SK-N-SH (cell line): Measurements from ENCODE around the gene ATP13A3. TPM values are rescaled to one million over a fixed set of nuclear protein-coding genes. Genes with fewer than 3 reads are reported as not detected.

Experiments
- CTCF ChIA-PET: fragments of 300-600, 350-600 bp; formaldehyde crosslinking; extraction: SDS; loops from one replicate; lab custom pipeline; 2021; lab: Yijun Ruan, JAX
- POLR2A ChIA-PET: fragments of 350-600 bp; sonication (Branson Sonifier 250); formaldehyde crosslinking; extraction: SDS; loops from one replicate; lab custom pipeline; 2020; ENCODE audit warnings: antibody characterized with exemption, inconsistent platforms; lab: Yijun Ruan, JAX
- DNase-seq: peaks from one replicate; pipeline ENCODE4 v3.0.0; 2012
- H2AFZ ChIP-seq: fragments of 200-600 bp; sonication (generic); 2 replicates; pipeline ENCODE4 v1.8.1; 2016; ENCODE audit warnings: antibody characterized with exemption, mild to moderate bottlenecking, low read depth
- H3F3A ChIP-seq: fragments of 200-600 bp; sonication (generic); replicated peaks from 2 replicates; pipeline ENCODE3; 2016; ENCODE audit warnings: antibody characterized with exemption, mild to moderate bottlenecking; ENCODE audit not compliant: insufficient read depth
- H3K27ac ChIP-seq, 2 experiments: fragments of 200-500 bp in 1 of 2; fragments of 200-600 bp in 1 of 2; sonication (Bioruptor generic) in 1 of 2; sonication (generic), shearing (Covaris generic) in 1 of 2; 2 replicates each; pipeline versions ENCODE4 v1.5.1 to v1.6.1; 2014 to 2016; ENCODE audit warnings: low read depth in 2 of 2, inconsistent platforms in 1 of 2, low read length in 1 of 2, mild to moderate bottlenecking in 1 of 2, mixed read lengths in 1 of 2
- H3K27me3 ChIP-seq: fragments of 200-600 bp; sonication (generic), shearing (Covaris generic); 2 replicates; pipeline ENCODE4 v1.6.1; 2016; ENCODE audit warnings: mixed run types; ENCODE audit not compliant: insufficient read depth
- H3K36me3 ChIP-seq, 2 experiments: fragments of 200-500 bp in 1 of 2; fragments of 200-600 bp in 1 of 2; sonication (Bioruptor generic) in 1 of 2; sonication (generic) in 1 of 2; replicated peaks in 1 of 2; 2 replicates each; pipeline versions ENCODE3 to v1.5.1; 2014 to 2016; ENCODE audit warnings: low read length in 1 of 2, mild to moderate bottlenecking in 1 of 2; ENCODE audit not compliant: insufficient read depth in 2 of 2, control insufficient read depth in 1 of 2
- H3K4me1 ChIP-seq, 2 experiments: fragments of 200-500 bp in 1 of 2; fragments of 200-600 bp in 1 of 2; sonication (Bioruptor generic) in 1 of 2; sonication (generic), shearing (Covaris generic) in 1 of 2; 2 replicates each; pipeline versions ENCODE4 v1.5.1 to v1.6.1; 2014 to 2016; ENCODE audit warnings: low read depth in 1 of 2, low read length in 1 of 2, mixed run types in 1 of 2; ENCODE audit not compliant: insufficient read depth in 2 of 2, control insufficient read depth in 1 of 2
- H3K4me2 ChIP-seq: fragments of 200-600 bp; sonication (generic), shearing (Covaris generic); 2 replicates; pipeline ENCODE4 v1.6.1; 2017; ENCODE audit warnings: mixed run types
- H3K4me3 ChIP-seq, 2 experiments: fragments of 200-500 bp in 1 of 2; fragments of 200-600 bp in 1 of 2; sonication (Bioruptor generic) in 1 of 2; sonication (generic), shearing (Covaris generic) in 1 of 2; 2 replicates each; pipeline versions ENCODE4 v1.5.1 to v1.8.1; 2014 to 2016; ENCODE audit warnings: low read depth in 2 of 2, inconsistent platforms in 1 of 2, low read length in 1 of 2, mild to moderate bottlenecking in 1 of 2, mixed read lengths in 1 of 2, moderate library complexity in 1 of 2
- H3K79me2 ChIP-seq: fragments of 200-600 bp; sonication (generic); 2 replicates; pipeline ENCODE4 v1.8.1; 2017; ENCODE audit warnings: mild to moderate bottlenecking; ENCODE audit not compliant: insufficient read depth
- H3K9ac ChIP-seq: fragments of 200-600 bp; sonication (generic); 2 replicates; pipeline ENCODE4 v1.6.1; 2017; ENCODE audit warnings: mixed run types
- H3K9me2 ChIP-seq: fragments of 200-600 bp; sonication (generic); 2 replicates; pipeline ENCODE4 v1.6.1; 2017; ENCODE audit warnings: mixed run types
- H3K9me3 ChIP-seq: fragments of 200-600 bp; sonication (generic); 2 replicates; pipeline ENCODE4 v1.6.1; 2017; ENCODE audit warnings: mixed run types, mild to moderate bottlenecking, moderate library complexity
- H4K20me1 ChIP-seq: fragments of 200-600 bp; sonication (generic); 2 replicates; pipeline ENCODE4 v1.6.1; 2017; ENCODE audit warnings: mild to moderate bottlenecking, mixed run types; ENCODE audit not compliant: insufficient read depth
- CHD2 ChIP-seq: fragments of 150-350 bp; IDR thresholded peaks from 2 replicates; pipeline ENCODE4 v1.6.1; 2018; ENCODE audit warnings: low read length; ENCODE audit not compliant: partially characterized antibody
- EP300 ChIP-seq, 2 experiments: IDR thresholded peaks; 2 replicates each; pipeline versions ENCODE4 v1.4.0 to v1.6.1; 2012; ENCODE audit warnings: borderline replicate concordance in 1 of 2, low read depth in 1 of 2, low read length in 1 of 2
- FOSL2 ChIP-seq: IDR thresholded peaks from 2 replicates; pipeline ENCODE4 v1.4.0; 2012; ENCODE audit warnings: low read depth, mild to moderate bottlenecking, moderate library complexity, borderline replicate concordance
- FOXJ3 ChIP-seq: sonication (generic); formaldehyde crosslinking; IDR thresholded peaks from 2 replicates; pipeline ENCODE4 v1.5.1; 2020; ENCODE audit warnings: mild to moderate bottlenecking, missing genetic modification reagents
- GATA2 ChIP-seq: sonication (generic); formaldehyde crosslinking; IDR thresholded peaks from 2 replicates; pipeline ENCODE4 v1.5.0; 2020; ENCODE audit warnings: mild to moderate bottlenecking, missing genetic modification reagents
- JUND ChIP-seq: IDR thresholded peaks from 2 replicates; pipeline ENCODE4 v1.4.0; 2012
- MEF2A ChIP-seq: IDR thresholded peaks from 2 replicates; pipeline ENCODE4 v1.4.0; 2012; ENCODE audit warnings: low read depth, borderline replicate concordance
- MXI1 ChIP-seq: IDR thresholded peaks from 2 replicates; pipeline ENCODE4 v1.6.1; 2012; ENCODE audit warnings: mild to moderate bottlenecking, low read depth, low read length, improper control_type of control experiment
- POLR2AphosphoS5 ChIP-seq: IDR thresholded peaks from 2 replicates; pipeline ENCODE4 v1.6.1; 2012; ENCODE audit warnings: low read depth, low read length
- RAD21 ChIP-seq: IDR thresholded peaks from 2 replicates; pipeline ENCODE4 v1.6.1; 2012; ENCODE audit warnings: mild to moderate bottlenecking, low read length
- RFX5 ChIP-seq: IDR thresholded peaks from 2 replicates; pipeline ENCODE4 v1.6.1; 2012; ENCODE audit warnings: mild to moderate bottlenecking, improper control_type of control experiment, low read length
- SIN3A ChIP-seq: IDR thresholded peaks from 2 replicates; pipeline ENCODE4 v1.6.1; 2012; ENCODE audit warnings: low read depth, mild to moderate bottlenecking, low read length, moderate library complexity, borderline replicate concordance
- TEAD4 ChIP-seq: IDR thresholded peaks from 2 replicates; pipeline ENCODE4 v1.4.0; 2012; ENCODE audit warnings: mild to moderate bottlenecking, borderline replicate concordance; ENCODE audit not compliant: insufficient read depth
- YY1 ChIP-seq: IDR thresholded peaks from 2 replicates; pipeline ENCODE4 v1.4.0; 2012; ENCODE audit warnings: low read depth, mild to moderate bottlenecking
- WGBS: methylation state at CpG from one replicate; pipeline ENCODE4 v1.1.6; 2017; ENCODE audit warnings: low lambda C conversion rate; 5-methylcytosine and 5-hydroxymethylcytosine counted together
- polyA plus RNA-seq, 3 experiments: library from polyadenylated mRNA; depleted of rRNA; stranded (reverse); fragments of >200 nt; gene quantifications; 2 replicates each; pipeline ENCODE4 v1.2.3, GENCODE V29; 2012
- TF ChIP-seq, protein P1 (sequence below): IDR thresholded peaks from 2 replicates; pipeline ENCODE4 v1.4.0; 2012; ENCODE audit warnings: low read depth
- TF ChIP-seq, protein P2 (sequence below): IDR thresholded peaks from 2 replicates; pipeline ENCODE4 v1.6.1; 2012; ENCODE audit warnings: mild to moderate bottlenecking, low read depth, low read length, moderate library complexity
- TF ChIP-seq, protein P3 (sequence below): IDR thresholded peaks from 2 replicates; pipeline ENCODE4 v1.4.0; 2012; ENCODE audit warnings: low read depth, borderline replicate concordance
- TF ChIP-seq, protein P4 (sequence below): fragments of 150-350 bp; IDR thresholded peaks from 2 replicates; pipeline ENCODE4 v1.6.1; 2016; ENCODE audit warnings: mild to moderate bottlenecking, low read depth, low read length
- TF ChIP-seq, protein P5 (sequence below): fragments of 200-600 bp; sonication (generic); IDR thresholded peaks from 2 replicates; pipeline ENCODE4 v1.6.1; 2017; ENCODE audit warnings: antibody characterized with exemption, mild to moderate bottlenecking, moderate library complexity

The ATP13A3 gene
- polyA plus RNA-seq, 1 of the 3 experiments (the other 2 are of a cell fraction), result 48.2 TPM

DNA sequence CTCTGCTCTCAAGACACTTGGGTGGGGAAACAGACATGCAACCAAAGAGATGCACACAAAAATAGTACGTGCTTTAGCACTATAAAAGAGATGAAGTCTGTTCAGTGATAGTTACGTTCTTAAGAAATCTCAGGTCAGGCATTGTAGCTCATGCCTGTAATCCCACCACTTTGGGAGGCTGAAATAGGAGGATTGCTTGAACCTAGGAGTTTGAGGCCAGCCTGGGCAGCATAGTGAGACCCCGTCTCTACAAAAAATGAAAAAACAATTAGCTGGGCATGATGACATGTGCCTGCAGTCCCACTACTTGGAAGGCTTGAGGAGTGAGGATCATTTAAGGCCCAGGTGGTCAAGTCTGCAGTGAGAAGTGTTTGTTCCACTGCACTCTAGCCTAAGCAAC lies 52.3 kb downstream of the ATP13A3 start:
- ChIA-PET POLR2A (no interaction called here), CTCF (interaction anchor here (1.2 kb wide), 1 partner anchor 12 kb away, joined by 4 read pairs; no protein-coding TSS in a partner anchor)
- 74% methylated on average over 3 of the region's 3 CpGs for WGBS
- DNase-seq, result no peak
- Histone ChIP-seq H3K27ac (no peak overlapping the region), H3K4me3 (no peak overlapping the region), H2AFZ (no peak overlapping the region), H3K79me2 (peaks cover 59% of the 10 kb centered on the region; the same call in 1 of the 2 replicates), H3K27me3 (no peaks in the 10 kb centered on the region), H3K9me2 (no peaks in the 10 kb centered on the region), H3K9me3 (no peaks in the 10 kb centered on the region), H3K9ac (no peak overlapping the region), H3K4me1 (peaks cover 0 to 3% of the 10 kb centered on the region in 2 experiments; a peak in 2 of 4 replicates), H3K36me3 (peaks cover 91% of the 10 kb centered on the region in 2 experiments), H3F3A (peaks cover 43% of the 10 kb centered on the region), H4K20me1 (no peaks in the 10 kb centered on the region), H3K4me2 (no peak overlapping the region)
- TF ChIP-seq MXI1 (no peak), FOSL2 (no peak), CHD2 (no peak), RFX5 (no peak), RAD21 (no peak), YY1 (no peak), POLR2AphosphoS5 (no peak), EP300 (IDR thresholded peaks at IDR 0.05; ENCODE audit: borderline replicate concordance in 1 of 2, low read depth in 1 of 2, low read length in 1 of 2) (no peak), MEF2A (no peak), TEAD4 (no peak), FOXJ3 (no peak), JUND (no peak), GATA2 (no peak), SIN3A (no peak)
- TF ChIP-seq, protein P1, sequence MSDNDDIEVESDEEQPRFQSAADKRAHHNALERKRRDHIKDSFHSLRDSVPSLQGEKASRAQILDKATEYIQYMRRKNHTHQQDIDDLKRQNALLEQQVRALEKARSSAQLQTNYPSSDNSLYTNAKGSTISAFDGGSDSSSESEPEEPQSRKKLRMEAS, result no peak
- TF ChIP-seq, protein P2, sequence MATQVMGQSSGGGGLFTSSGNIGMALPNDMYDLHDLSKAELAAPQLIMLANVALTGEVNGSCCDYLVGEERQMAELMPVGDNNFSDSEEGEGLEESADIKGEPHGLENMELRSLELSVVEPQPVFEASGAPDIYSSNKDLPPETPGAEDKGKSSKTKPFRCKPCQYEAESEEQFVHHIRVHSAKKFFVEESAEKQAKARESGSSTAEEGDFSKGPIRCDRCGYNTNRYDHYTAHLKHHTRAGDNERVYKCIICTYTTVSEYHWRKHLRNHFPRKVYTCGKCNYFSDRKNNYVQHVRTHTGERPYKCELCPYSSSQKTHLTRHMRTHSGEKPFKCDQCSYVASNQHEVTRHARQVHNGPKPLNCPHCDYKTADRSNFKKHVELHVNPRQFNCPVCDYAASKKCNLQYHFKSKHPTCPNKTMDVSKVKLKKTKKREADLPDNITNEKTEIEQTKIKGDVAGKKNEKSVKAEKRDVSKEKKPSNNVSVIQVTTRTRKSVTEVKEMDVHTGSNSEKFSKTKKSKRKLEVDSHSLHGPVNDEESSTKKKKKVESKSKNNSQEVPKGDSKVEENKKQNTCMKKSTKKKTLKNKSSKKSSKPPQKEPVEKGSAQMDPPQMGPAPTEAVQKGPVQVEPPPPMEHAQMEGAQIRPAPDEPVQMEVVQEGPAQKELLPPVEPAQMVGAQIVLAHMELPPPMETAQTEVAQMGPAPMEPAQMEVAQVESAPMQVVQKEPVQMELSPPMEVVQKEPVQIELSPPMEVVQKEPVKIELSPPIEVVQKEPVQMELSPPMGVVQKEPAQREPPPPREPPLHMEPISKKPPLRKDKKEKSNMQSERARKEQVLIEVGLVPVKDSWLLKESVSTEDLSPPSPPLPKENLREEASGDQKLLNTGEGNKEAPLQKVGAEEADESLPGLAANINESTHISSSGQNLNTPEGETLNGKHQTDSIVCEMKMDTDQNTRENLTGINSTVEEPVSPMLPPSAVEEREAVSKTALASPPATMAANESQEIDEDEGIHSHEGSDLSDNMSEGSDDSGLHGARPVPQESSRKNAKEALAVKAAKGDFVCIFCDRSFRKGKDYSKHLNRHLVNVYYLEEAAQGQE, result no peak
- TF ChIP-seq, protein P3, sequence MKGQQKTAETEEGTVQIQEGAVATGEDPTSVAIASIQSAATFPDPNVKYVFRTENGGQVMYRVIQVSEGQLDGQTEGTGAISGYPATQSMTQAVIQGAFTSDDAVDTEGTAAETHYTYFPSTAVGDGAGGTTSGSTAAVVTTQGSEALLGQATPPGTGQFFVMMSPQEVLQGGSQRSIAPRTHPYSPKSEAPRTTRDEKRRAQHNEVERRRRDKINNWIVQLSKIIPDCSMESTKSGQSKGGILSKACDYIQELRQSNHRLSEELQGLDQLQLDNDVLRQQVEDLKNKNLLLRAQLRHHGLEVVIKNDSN, result no peak
- TF ChIP-seq, protein P4, sequence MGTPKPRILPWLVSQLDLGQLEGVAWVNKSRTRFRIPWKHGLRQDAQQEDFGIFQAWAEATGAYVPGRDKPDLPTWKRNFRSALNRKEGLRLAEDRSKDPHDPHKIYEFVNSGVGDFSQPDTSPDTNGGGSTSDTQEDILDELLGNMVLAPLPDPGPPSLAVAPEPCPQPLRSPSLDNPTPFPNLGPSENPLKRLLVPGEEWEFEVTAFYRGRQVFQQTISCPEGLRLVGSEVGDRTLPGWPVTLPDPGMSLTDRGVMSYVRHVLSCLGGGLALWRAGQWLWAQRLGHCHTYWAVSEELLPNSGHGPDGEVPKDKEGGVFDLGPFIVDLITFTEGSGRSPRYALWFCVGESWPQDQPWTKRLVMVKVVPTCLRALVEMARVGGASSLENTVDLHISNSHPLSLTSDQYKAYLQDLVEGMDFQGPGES, result no peak
- TF ChIP-seq, protein P5, sequence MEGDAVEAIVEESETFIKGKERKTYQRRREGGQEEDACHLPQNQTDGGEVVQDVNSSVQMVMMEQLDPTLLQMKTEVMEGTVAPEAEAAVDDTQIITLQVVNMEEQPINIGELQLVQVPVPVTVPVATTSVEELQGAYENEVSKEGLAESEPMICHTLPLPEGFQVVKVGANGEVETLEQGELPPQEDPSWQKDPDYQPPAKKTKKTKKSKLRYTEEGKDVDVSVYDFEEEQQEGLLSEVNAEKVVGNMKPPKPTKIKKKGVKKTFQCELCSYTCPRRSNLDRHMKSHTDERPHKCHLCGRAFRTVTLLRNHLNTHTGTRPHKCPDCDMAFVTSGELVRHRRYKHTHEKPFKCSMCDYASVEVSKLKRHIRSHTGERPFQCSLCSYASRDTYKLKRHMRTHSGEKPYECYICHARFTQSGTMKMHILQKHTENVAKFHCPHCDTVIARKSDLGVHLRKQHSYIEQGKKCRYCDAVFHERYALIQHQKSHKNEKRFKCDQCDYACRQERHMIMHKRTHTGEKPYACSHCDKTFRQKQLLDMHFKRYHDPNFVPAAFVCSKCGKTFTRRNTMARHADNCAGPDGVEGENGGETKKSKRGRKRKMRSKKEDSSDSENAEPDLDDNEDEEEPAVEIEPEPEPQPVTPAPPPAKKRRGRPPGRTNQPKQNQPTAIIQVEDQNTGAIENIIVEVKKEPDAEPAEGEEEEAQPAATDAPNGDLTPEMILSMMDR, result no peak
